ENCODE results near the gene LILRB2. TPM values are rescaled to one million over a fixed set of nuclear protein-coding genes. Genes with fewer than 3 reads are reported as not detected.

The LILRB2 gene
- total and polyA plus RNA-seq, 9 of the 15 experiments (the other 6 are each of a cell fraction or from before 2014, with no cell fraction given): not detected

DNA sequence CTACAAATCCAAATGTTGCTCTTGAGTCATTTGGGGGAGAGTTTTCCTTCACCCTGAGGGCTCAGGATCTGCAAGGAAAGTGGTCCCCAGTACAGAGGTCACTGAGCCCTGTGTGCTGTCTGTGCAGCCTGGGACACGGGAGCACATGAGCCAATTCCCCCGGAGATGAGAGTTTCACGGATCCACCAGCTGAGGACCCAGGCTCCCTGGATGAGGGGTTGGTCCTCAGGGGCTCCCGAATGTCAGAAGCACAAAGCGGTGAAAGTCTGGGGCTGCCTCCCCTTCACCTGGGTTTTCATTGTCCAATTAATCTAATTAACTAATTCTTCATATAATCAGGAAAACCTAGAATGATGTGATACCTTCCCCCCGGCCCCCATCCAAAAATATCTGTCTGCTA is 13.6 kb upstream of the LILRB2 start:
- intact Hi-C loops (cut with micrococcal nuclease) (no loop called here), in situ Hi-C loops (cut with MboI) (no loop called here)
- no peaks in the 10 kb centered on the region for H3K9me3 ChIP-seq (replicated peaks; ENCODE audit: control insufficient read depth, insufficient read depth, low read depth, low read length)
- no peak for DNase-seq (ENCODE audit: extremely low read depth in 1 of 4, low spot score in 3 of 4)
- H3K4me3 ChIP-seq: no peak overlapping the region
- no peak overlapping the region for H2AFZ ChIP-seq (ENCODE audit: low read depth, low read length)
- H3K4me2 ChIP-seq (ENCODE audit: insufficient read depth, low read length): no peak overlapping the region
- no peaks in the 10 kb centered on the region for H3K9me1 ChIP-seq (ENCODE audit: control insufficient read depth, insufficient read depth, low read length)
- H3K79me2 ChIP-seq (ENCODE audit: control insufficient read depth, insufficient read depth, low read length): no peaks in the 10 kb centered on the region
- WGBS (ENCODE audit: insufficient coverage, low coverage, missing lambda C conversion rate): 4% methylated on average over 6 of the region's 6 CpGs
- ChIA-PET CTCF (ENCODE audit: low intra/inter-chr PET ratio) (no interaction called here), POLR2A (no interaction called here)
- no peaks in the 10 kb centered on the region for H3K4me1 ChIP-seq (replicated peaks in 1 of 2; ENCODE audit: control insufficient read depth in 2 of 2, insufficient read depth in 2 of 2, low read length in 2 of 2)
- H3K27ac ChIP-seq (ENCODE audit: extremely low read depth, low read depth, low read length): no peak overlapping the region
- no TSS peak for BruUV-seq (replicated peaks)
- H3K9ac ChIP-seq (ENCODE audit: insufficient read depth in 1 of 2, low read depth in 2 of 2, low read length in 2 of 2): no peak overlapping the region
- ATAC-seq: no peak
- FAIRE-seq: no peak
- no peaks in the 10 kb centered on the region for H3K36me3 ChIP-seq (ENCODE audit: control insufficient read depth, insufficient read depth, low read length)
- 0 out of 2 replicates have a peak, but pooled peaks cover 4% of the 10 kb centered on the region for H4K20me1 ChIP-seq (replicated peaks; ENCODE audit: control insufficient read depth, insufficient read depth, low read length)
- peaks cover 0 to 35% of the 10 kb centered on the region in 2 experiments; a peak in 3 of 5 replicates for H3K27me3 ChIP-seq (ENCODE audit: control insufficient read depth in 2 of 2, insufficient read depth in 2 of 2, low read length in 2 of 2)
- no peak for TF ChIP-seq POLR2H (tag; IDR thresholded peaks at IDR 0.05; ENCODE audit: low read depth)
- no peak for TF ChIP-seq ERF (CRISPR knock-in tag; IDR thresholded peaks at IDR 0.05)
- TF ChIP-seq U2AF1 (optimal IDR thresholded peaks at IDR 0.05; ENCODE audit: low read depth, low read length): no peak
- TF ChIP-seq TRIM28 (IDR thresholded peaks at IDR 0.05): no peak
- TF ChIP-seq, protein P1, sequence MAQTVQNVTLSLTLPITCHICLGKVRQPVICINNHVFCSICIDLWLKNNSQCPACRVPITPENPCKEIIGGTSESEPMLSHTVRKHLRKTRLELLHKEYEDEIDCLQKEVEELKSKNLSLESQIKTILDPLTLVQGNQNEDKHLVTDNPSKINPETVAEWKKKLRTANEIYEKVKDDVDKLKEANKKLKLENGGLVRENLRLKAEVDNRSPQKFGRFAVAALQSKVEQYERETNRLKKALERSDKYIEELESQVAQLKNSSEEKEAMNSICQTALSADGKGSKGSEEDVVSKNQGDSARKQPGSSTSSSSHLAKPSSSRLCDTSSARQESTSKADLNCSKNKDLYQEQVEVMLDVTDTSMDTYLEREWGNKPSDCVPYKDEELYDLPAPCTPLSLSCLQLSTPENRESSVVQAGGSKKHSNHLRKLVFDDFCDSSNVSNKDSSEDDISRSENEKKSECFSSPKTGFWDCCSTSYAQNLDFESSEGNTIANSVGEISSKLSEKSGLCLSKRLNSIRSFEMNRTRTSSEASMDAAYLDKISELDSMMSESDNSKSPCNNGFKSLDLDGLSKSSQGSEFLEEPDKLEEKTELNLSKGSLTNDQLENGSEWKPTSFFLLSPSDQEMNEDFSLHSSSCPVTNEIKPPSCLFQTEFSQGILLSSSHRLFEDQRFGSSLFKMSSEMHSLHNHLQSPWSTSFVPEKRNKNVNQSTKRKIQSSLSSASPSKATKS (CRISPR knock-in tag; IDR thresholded peaks at IDR 0.05): no peak
- TF ChIP-seq XRCC5 (IDR thresholded peaks at IDR 0.05; ENCODE audit: low read depth, low read length): no peak
- TF ChIP-seq, protein P2, sequence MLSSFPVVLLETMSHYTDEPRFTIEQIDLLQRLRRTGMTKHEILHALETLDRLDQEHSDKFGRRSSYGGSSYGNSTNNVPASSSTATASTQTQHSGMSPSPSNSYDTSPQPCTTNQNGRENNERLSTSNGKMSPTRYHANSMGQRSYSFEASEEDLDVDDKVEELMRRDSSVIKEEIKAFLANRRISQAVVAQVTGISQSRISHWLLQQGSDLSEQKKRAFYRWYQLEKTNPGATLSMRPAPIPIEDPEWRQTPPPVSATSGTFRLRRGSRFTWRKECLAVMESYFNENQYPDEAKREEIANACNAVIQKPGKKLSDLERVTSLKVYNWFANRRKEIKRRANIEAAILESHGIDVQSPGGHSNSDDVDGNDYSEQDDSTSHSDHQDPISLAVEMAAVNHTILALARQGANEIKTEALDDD (IDR thresholded peaks at IDR 0.05): no peak
- TF ChIP-seq, protein P3, sequence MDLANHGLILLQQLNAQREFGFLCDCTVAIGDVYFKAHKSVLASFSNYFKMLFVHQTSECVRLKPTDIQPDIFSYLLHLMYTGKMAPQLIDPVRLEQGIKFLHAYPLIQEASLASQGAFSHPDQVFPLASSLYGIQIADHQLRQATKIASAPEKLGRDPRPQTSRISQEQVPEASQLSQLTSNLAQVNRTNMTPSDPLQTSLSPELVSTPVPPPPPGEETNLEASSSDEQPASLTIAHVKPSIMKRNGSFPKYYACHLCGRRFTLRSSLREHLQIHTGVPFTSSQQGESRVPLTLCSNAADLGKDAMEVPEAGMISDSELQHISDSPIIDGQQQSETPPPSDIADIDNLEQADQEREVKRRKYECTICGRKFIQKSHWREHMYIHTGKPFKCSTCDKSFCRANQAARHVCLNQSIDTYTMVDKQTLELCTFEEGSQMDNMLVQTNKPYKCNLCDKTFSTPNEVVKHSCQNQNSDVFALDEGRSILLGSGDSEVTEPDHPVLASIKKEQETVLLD (IDR thresholded peaks at IDR 0.05): no peak
- no peak for TF ChIP-seq NUFIP1 (IDR thresholded peaks at IDR 0.05; ENCODE audit: partially characterized antibody)
- TF ChIP-seq ZNF780A (CRISPR knock-in tag; IDR thresholded peaks at IDR 0.05): no peak
- TF ChIP-seq, protein P4, sequence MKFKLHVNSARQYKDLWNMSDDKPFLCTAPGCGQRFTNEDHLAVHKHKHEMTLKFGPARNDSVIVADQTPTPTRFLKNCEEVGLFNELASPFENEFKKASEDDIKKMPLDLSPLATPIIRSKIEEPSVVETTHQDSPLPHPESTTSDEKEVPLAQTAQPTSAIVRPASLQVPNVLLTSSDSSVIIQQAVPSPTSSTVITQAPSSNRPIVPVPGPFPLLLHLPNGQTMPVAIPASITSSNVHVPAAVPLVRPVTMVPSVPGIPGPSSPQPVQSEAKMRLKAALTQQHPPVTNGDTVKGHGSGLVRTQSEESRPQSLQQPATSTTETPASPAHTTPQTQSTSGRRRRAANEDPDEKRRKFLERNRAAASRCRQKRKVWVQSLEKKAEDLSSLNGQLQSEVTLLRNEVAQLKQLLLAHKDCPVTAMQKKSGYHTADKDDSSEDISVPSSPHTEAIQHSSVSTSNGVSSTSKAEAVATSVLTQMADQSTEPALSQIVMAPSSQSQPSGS (CRISPR knock-in tag; IDR thresholded peaks at IDR 0.05): no peak
- TF ChIP-seq CBX2 (IDR thresholded peaks at IDR 0.05; ENCODE audit: insufficient read depth, low read length, poor library complexity, severe bottlenecking): no peak
- TF ChIP-seq MCM3 (IDR thresholded peaks at IDR 0.05): no peak
- no peak for TF ChIP-seq KLF13 (tag; IDR thresholded peaks at IDR 0.05; ENCODE audit: borderline replicate concordance, low read depth)
- TF ChIP-seq PHB2 (IDR thresholded peaks at IDR 0.05; ENCODE audit: low read depth): no peak
- TF ChIP-seq ZNF165 (CRISPR knock-in tag; IDR thresholded peaks at IDR 0.05; ENCODE audit: borderline replicate concordance): no peak
- TF ChIP-seq, protein P5, sequence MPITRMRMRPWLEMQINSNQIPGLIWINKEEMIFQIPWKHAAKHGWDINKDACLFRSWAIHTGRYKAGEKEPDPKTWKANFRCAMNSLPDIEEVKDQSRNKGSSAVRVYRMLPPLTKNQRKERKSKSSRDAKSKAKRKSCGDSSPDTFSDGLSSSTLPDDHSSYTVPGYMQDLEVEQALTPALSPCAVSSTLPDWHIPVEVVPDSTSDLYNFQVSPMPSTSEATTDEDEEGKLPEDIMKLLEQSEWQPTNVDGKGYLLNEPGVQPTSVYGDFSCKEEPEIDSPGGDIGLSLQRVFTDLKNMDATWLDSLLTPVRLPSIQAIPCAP (CRISPR knock-in tag; IDR thresholded peaks at IDR 0.05; ENCODE audit: borderline replicate concordance): no peak
- TF ChIP-seq ZBED1 (IDR thresholded peaks at IDR 0.05): no peak
